ENCODE results near the gene ABCA2. TPM values are rescaled to one million over a fixed set of nuclear protein-coding genes. Genes with fewer than 3 reads are reported as not detected.

The ABCA2 gene
- total RNA-seq, result 14.5 and 18.3 TPM in 2 replicates

GRCh38 chr9:137027369-137028262, at the start of gene ABCA2:
Gene ABCA2, minus strand, starts transcription at chr9:137028237. Its CDS starts 97 bp downstream, at chr9:137028140.

GRCh38 chr9:137077010-137077747, 49.1 kb upstream of the ABCA2 start, which contains the start of gene UAP1L1:
Gene UAP1L1, plus strand, starts transcription at chr9:137077517. Its CDS starts 16 bp downstream, at chr9:137077533.

GRCh38 chr9:137070201-137070905, 42.3 kb upstream of the ABCA2 start, which contains the start of gene SAPCD2:
Gene SAPCD2, minus strand, starts transcription at chr9:137070557. Its CDS starts 97 bp downstream, at chr9:137070460.

GRCh38 chr9:137053944-137054931, 26.2 kb upstream of the ABCA2 start, which contains the start of gene ENTPD2:
Gene ENTPD2, minus strand, starts transcription at chr9:137054061. Its CDS starts 64 bp downstream, at chr9:137053997.

GRCh38 chr9:137046088-137046787, 18.2 kb upstream of the ABCA2 start, which contains the start of gene NPDC1:
Gene NPDC1, minus strand, starts transcription at chr9:137046177. Its CDS starts 188 bp downstream, at chr9:137045989.

GRCh38 chr9:137031904-137032640, 4.0 kb upstream of the ABCA2 start, which contains the start of gene FUT7:
Gene FUT7, minus strand, starts transcription at chr9:137032088. Its CDS starts 97 bp downstream, at chr9:137031991.

GRCh38 chr9:136996361-136997292, 31.4 kb downstream of the ABCA2 start, which contains the start of gene CLIC3:
Gene CLIC3, minus strand, starts transcription at chr9:136996568. Its CDS starts 25 bp downstream, at chr9:136996543.

GRCh38 chr9:136991993-136992818, 35.8 kb downstream of the ABCA2 start, which contains the start of gene PAXX:
Gene PAXX, plus strand, starts transcription at chr9:136992422. Its CDS starts 22 bp downstream, at chr9:136992444.

GRCh38 chr9:136982232-136983051, 45.6 kb downstream of the ABCA2 start, which contains the start of gene LCNL1:
Gene LCNL1, plus strand, starts transcription at chr9:136982993. Its CDS starts 594 bp downstream, at chr9:136983587.

GRCh38 chr9:136977223-136977622, 50.8 kb downstream of the ABCA2 start, which contains the start of gene PTGDS:
Gene PTGDS, plus strand, starts transcription at chr9:136977504. Its CDS starts 75 bp downstream, at chr9:136977579.

Other genes with a start within 250 kb of the ABCA2 start
- gene TMEM141, start 236.9 kb downstream of the ABCA2 start, total RNA-seq, result 86.8 and 179 TPM in 2 replicates
- gene CCDC183, start 231.9 kb downstream of the ABCA2 start, total RNA-seq, result 0.35 TPM in 1 of 2 replicates, not detected in the other
- 69.3 and 72.9 TPM in 2 replicates for gene RABL6, start 220.3 kb downstream of the ABCA2 start, total RNA-seq
- gene AJM1, start 185.8 kb downstream of the ABCA2 start, total RNA-seq, result 2.0 TPM in 2 replicates
- 83.2 and 140 TPM in 2 replicates for gene PHPT1, start 178.8 kb downstream of the ABCA2 start, total RNA-seq
- gene MAMDC4, start 175.9 kb downstream of the ABCA2 start, total RNA-seq, result 0.77 and 1.8 TPM in 2 replicates
- gene EDF1, start 161.9 kb downstream of the ABCA2 start, total RNA-seq, result 303 and 404 TPM in 2 replicates
- 3.4 and 4.9 TPM in 2 replicates for gene TRAF2, start 141.7 kb downstream of the ABCA2 start, total RNA-seq
- 152 and 153 TPM in 2 replicates for gene FBXW5, start 83.5 kb downstream of the ABCA2 start, total RNA-seq
- not detected in 2 replicates for gene C8G, start 83.0 kb downstream of the ABCA2 start, total RNA-seq
- not detected in 2 replicates for gene LCN12, start 76.0 kb downstream of the ABCA2 start, total RNA-seq
- 304 and 428 TPM in 2 replicates for gene PTGDS, start 50.7 kb downstream of the ABCA2 start, total RNA-seq
- gene LCNL1, start 45.2 kb downstream of the ABCA2 start, total RNA-seq, result 1.4 and 2.2 TPM in 2 replicates
- gene PAXX, start 35.8 kb downstream of the ABCA2 start, total RNA-seq, result 36.9 and 65.2 TPM in 2 replicates
- gene CLIC3, start 31.7 kb downstream of the ABCA2 start, total RNA-seq, result 11.9 and 74.5 TPM in 2 replicates
- gene FUT7, start 3.9 kb upstream of the ABCA2 start, total RNA-seq, result not detected in 2 replicates
- 54.4 and 67.6 TPM in 2 replicates for gene NPDC1, start 17.9 kb upstream of the ABCA2 start, total RNA-seq
- gene ENTPD2, start 25.8 kb upstream of the ABCA2 start, total RNA-seq, result 0.09 and 0.12 TPM in 2 replicates
- 0.34 and 0.70 TPM in 2 replicates for gene SAPCD2, start 42.3 kb upstream of the ABCA2 start, total RNA-seq
- gene UAP1L1, start 49.3 kb upstream of the ABCA2 start, total RNA-seq, result 12.0 and 13.6 TPM in 2 replicates
- gene MAN1B1, start 58.7 kb upstream of the ABCA2 start, total RNA-seq, result 61.3 and 66.3 TPM in 2 replicates
- gene DPP7, start 86.5 kb upstream of the ABCA2 start, total RNA-seq, result 106 and 123 TPM in 2 replicates
- gene GRIN1, start 110.9 kb upstream of the ABCA2 start, total RNA-seq, result not detected in 2 replicates
- gene LRRC26, start 141.8 kb upstream of the ABCA2 start, total RNA-seq, result not detected in 2 replicates
- gene TMEM210, start 143.8 kb upstream of the ABCA2 start, total RNA-seq, result not detected in 2 replicates
- 10.4 and 10.9 TPM in 2 replicates for gene ANAPC2, start 160.3 kb upstream of the ABCA2 start, total RNA-seq
- 65.7 and 87.8 TPM in 2 replicates for gene SSNA1, start 160.4 kb upstream of the ABCA2 start, total RNA-seq
- gene TPRN, start 172.5 kb upstream of the ABCA2 start, total RNA-seq, result 12.4 and 16.1 TPM in 2 replicates
- 30.5 and 33.1 TPM in 2 replicates for gene TMEM203, start 177.4 kb upstream of the ABCA2 start, total RNA-seq
- 8.8 and 11.2 TPM in 2 replicates for gene NDOR1, start 177.5 kb upstream of the ABCA2 start, total RNA-seq
- gene RNF208, start 194.0 kb upstream of the ABCA2 start, total RNA-seq, result not detected in 2 replicates
- 0.17 TPM in 1 of 2 replicates, not detected in the other for gene CYSRT1, start 196.9 kb upstream of the ABCA2 start, total RNA-seq
- not detected in 2 replicates for gene RNF224, start 199.3 kb upstream of the ABCA2 start, total RNA-seq
- gene SLC34A3, start 202.7 kb upstream of the ABCA2 start, total RNA-seq, result not detected in 2 replicates
- 115 and 248 TPM in 2 replicates for gene TUBB4B, start 213.1 kb upstream of the ABCA2 start, total RNA-seq
- gene STPG3, start 223.0 kb upstream of the ABCA2 start, total RNA-seq, result not detected in 2 replicates
- gene NELFB, start 227.1 kb upstream of the ABCA2 start, total RNA-seq, result 33.8 and 44.2 TPM in 2 replicates
- 4.6 and 15.5 TPM in 2 replicates for gene TOR4A, start 249.5 kb upstream of the ABCA2 start, total RNA-seq